Liver (tissue), 9 donors: ENCODE measurements around the gene LIMA1. TPM values are rescaled to one million over a fixed set of nuclear protein-coding genes. Genes with fewer than 3 reads are reported as not detected.

Source experiments
- DNase-seq: peaks from one replicate; pipeline ENCODE4 v3.0.0-alpha.2; 2017; ENCODE audit warnings: low spot score
- H3K27ac ChIP-seq, 2 donors: one replicate each; pipeline ENCODE4 v1.7.0; 2013; ENCODE audit warnings: inconsistent platforms in 2 of 2, low read length in 2 of 2, control low read depth in 1 of 2, low read depth in 1 of 2, mild to moderate bottlenecking in 1 of 2
- H3K27me3 ChIP-seq, 4 donors: one replicate each; pipeline versions ENCODE4 v1.6.1 to v1.7.0; 2013; ENCODE audit warnings: low read length in 3 of 4, inconsistent platforms in 1 of 4, mild to moderate bottlenecking in 1 of 4, moderate library complexity in 1 of 4; ENCODE audit not compliant: control insufficient read depth in 4 of 4, insufficient read depth in 4 of 4
- H3K36me3 ChIP-seq, 4 donors: one replicate each; pipeline versions ENCODE4 v1.6.1 to v1.7.0; 2013; ENCODE audit warnings: low read length in 3 of 4, mild to moderate bottlenecking in 3 of 4, low read depth in 1 of 4, moderate library complexity in 1 of 4; ENCODE audit not compliant: control insufficient read depth in 4 of 4, insufficient read depth in 3 of 4
- H3K4me1 ChIP-seq, 4 donors: one replicate each; pipeline versions ENCODE4 v1.6.1 to v1.7.0; 2013; ENCODE audit warnings: low read length in 3 of 4, mild to moderate bottlenecking in 3 of 4, moderate library complexity in 1 of 4; ENCODE audit not compliant: control insufficient read depth in 4 of 4, insufficient read depth in 4 of 4
- H3K4me3 ChIP-seq, 3 donors: one replicate each; pipeline versions ENCODE4 v1.6.1 to v1.7.0; 2013; ENCODE audit warnings: low read length in 3 of 3, control low read depth in 1 of 3, low read depth in 1 of 3, mild to moderate bottlenecking in 1 of 3
- H3K9ac ChIP-seq, 2 donors: one replicate each; pipeline ENCODE4 v1.7.0; 2013; ENCODE audit warnings: low read length in 2 of 2, mild to moderate bottlenecking in 2 of 2, moderate library complexity in 2 of 2, control low read depth in 1 of 2, low read depth in 1 of 2
- H3K9me3 ChIP-seq, 4 donors: one replicate each; pipeline versions ENCODE4 v1.6.1 to v1.7.0; 2013; ENCODE audit warnings: low read length in 3 of 4; ENCODE audit not compliant: control insufficient read depth in 4 of 4
- EGR1 ChIP-seq, 2 donors: IDR thresholded peaks; 2 replicates each; pipeline ENCODE4 v1.6.1; 2016 to 2018; ENCODE audit warnings: antibody characterized with exemption in 2 of 2, low read depth in 2 of 2
- FOXA1 ChIP-seq: IDR thresholded peaks from 2 replicates; pipeline ENCODE4 v1.6.1; 2016; ENCODE audit warnings: antibody characterized with exemption
- FOXA2 ChIP-seq: IDR thresholded peaks from 2 replicates; pipeline ENCODE4 v1.6.1; 2016; ENCODE audit warnings: antibody characterized with exemption
- GABPA ChIP-seq, 2 donors: IDR thresholded peaks in 1 of 2; conservative IDR thresholded peaks in 1 of 2; 2 replicates each; pipeline ENCODE4 v1.6.1; 2016; ENCODE audit warnings: antibody characterized with exemption in 2 of 2, mild to moderate bottlenecking in 1 of 2, moderate library complexity in 1 of 2
- HNF4A ChIP-seq, 2 donors: conservative IDR thresholded peaks; 2 replicates each; pipeline ENCODE4 v1.6.1; 2016; ENCODE audit warnings: antibody characterized with exemption in 2 of 2, mild to moderate bottlenecking in 2 of 2
- HNF4G ChIP-seq: IDR thresholded peaks from 2 replicates; pipeline ENCODE4 v1.6.1; 2016; ENCODE audit warnings: antibody characterized with exemption
- NR2F2 ChIP-seq: IDR thresholded peaks from 2 replicates; pipeline ENCODE4 v1.6.1; 2016; ENCODE audit warnings: antibody characterized with exemption
- RAD21 ChIP-seq, 2 donors: IDR thresholded peaks; 2 replicates each; pipeline ENCODE4 v1.6.1; 2016; ENCODE audit warnings: antibody characterized with exemption in 2 of 2, mild to moderate bottlenecking in 2 of 2
- RXRA ChIP-seq, 2 donors: IDR thresholded peaks; 2 replicates each; pipeline ENCODE4 v1.6.1; 2017 to 2018; ENCODE audit warnings: antibody characterized with exemption in 2 of 2, mild to moderate bottlenecking in 1 of 2
- SP1 ChIP-seq: IDR thresholded peaks from 2 replicates; pipeline ENCODE4 v1.6.1; 2018; ENCODE audit warnings: antibody characterized with exemption, mild to moderate bottlenecking
- YY1 ChIP-seq: IDR thresholded peaks from 2 replicates; pipeline ENCODE4 v1.6.1; 2016; ENCODE audit warnings: antibody characterized with exemption, mild to moderate bottlenecking
- WGBS: extraction: QIAGEN DNeasy Blood & Tissue Kit; methylation state at CpG from one replicate; pipeline ENCODE4 v1.1.7; 2013; 5-methylcytosine and 5-hydroxymethylcytosine counted together
- polyA plus RNA-seq, 2 donors: library from polyadenylated mRNA; stranded (reverse) in 1 of 2; unstranded in 1 of 2; fragments of 200-250 nt in 1 of 2; fragments of >200 nt in 1 of 2; fragmentation: Nextera tagmentation in 1 of 2; extraction: Ambion mirVana in 1 of 2; gene quantifications; one replicate each; pipeline versions ENCODE4 v1.2.1 to v1.2.3, GENCODE V29; 2013 to 2015
- total RNA-seq, 2 donors: library from RNA; depleted of rRNA; stranded (reverse); fragments of >200 nt; gene quantifications; one replicate each; pipeline ENCODE4 v1.2.3, GENCODE V29; 2014
- TF ChIP-seq, protein P1 (sequence below): IDR thresholded peaks from 2 replicates; pipeline ENCODE4 v1.6.1; 2016; ENCODE audit warnings: antibody characterized with exemption
- TF ChIP-seq, protein P2 (sequence below): IDR thresholded peaks from 2 replicates; pipeline ENCODE4 v1.6.1; 2016; ENCODE audit warnings: antibody characterized with exemption
- TF ChIP-seq, protein P3 (sequence below): IDR thresholded peaks from 2 replicates; pipeline ENCODE4 v1.6.1; 2016; ENCODE audit warnings: antibody characterized with exemption, mild to moderate bottlenecking
- donor health status: healthy.
- donor health status: healthy.
- donor health status: healthy.
- donor health status: healthy.
- donor health status: healthy.

Gene LIMA1
- total and polyA plus RNA-seq, 4 donors: 8.1 to 17.5 (median 13.5) TPM

DNA sequence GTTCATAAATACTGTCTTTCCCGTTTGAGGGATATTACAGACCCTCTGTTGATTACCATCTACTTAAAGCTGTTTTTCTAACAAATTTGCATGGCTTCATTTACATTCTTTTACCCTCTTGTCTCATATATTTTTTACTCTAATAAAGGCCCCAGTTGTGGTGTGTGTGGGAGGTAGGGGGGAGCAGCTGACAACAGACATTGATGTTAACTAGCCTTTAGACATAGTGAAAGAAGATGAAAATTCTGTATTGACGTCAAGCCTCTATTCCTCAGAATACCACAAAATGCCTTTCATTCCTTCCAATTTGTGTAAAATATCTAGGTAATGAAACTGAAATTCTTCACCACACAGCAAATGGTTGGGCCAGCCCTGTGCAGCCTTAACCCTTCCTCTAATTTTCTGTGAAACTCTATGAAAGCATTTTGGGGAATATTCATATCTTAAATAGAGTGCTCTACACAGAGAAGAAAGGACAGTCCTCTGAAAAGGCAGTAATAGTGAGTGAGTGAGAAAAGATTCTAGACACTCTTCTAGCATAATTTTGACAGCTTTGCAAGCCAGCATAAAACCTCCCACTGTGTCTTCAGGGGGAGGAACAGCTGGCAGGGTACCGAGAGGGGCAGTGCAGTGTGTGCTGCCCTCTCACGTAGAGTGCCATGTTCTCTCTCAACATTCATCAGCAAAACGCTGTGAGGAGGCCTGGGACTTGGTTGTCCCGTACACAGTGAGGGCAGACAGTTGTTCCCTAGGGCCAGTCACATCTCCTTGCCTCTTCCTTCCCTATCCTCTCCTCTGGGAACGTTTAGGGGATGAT is 96.0 kb downstream of the LIMA1 start:
- H3K9me3 ChIP-seq: no peaks in the 10 kb centered on the region
- H3K9ac ChIP-seq: no peak overlapping the region
- WGBS: 80% methylated on average over 7 of the region's 7 CpGs
- peaks cover 0 to 2% (median 0%) of the 10 kb centered on the region in 4 donors for H3K36me3 ChIP-seq
- no peak overlapping the region for H3K27ac ChIP-seq
- H3K4me3 ChIP-seq: no peak overlapping the region
- no peaks in the 10 kb centered on the region for H3K4me1 ChIP-seq
- H3K27me3 ChIP-seq: no peaks in the 10 kb centered on the region
- no peak for DNase-seq
- TF ChIP-seq, protein P1, sequence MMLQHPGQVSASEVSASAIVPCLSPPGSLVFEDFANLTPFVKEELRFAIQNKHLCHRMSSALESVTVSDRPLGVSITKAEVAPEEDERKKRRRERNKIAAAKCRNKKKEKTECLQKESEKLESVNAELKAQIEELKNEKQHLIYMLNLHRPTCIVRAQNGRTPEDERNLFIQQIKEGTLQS: no peak
- no peak for TF ChIP-seq SP1
- no peak for TF ChIP-seq NR2F2
- TF ChIP-seq, protein P2, sequence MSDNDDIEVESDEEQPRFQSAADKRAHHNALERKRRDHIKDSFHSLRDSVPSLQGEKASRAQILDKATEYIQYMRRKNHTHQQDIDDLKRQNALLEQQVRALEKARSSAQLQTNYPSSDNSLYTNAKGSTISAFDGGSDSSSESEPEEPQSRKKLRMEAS: no peak
- no peak for TF ChIP-seq EGR1 (IDR thresholded peaks at IDR 0.05; ENCODE audit: low read depth in 2 of 2)
- no peak for TF ChIP-seq YY1
- TF ChIP-seq FOXA1: no peak
- TF ChIP-seq HNF4G: no peak
- no peak for TF ChIP-seq RXRA (IDR thresholded peaks at IDR 0.05)
- TF ChIP-seq HNF4A (conservative IDR thresholded peaks at IDR 0.05): no peak
- no peak for TF ChIP-seq RAD21 (IDR thresholded peaks at IDR 0.05)
- TF ChIP-seq FOXA2: no peak
- TF ChIP-seq, protein P3, sequence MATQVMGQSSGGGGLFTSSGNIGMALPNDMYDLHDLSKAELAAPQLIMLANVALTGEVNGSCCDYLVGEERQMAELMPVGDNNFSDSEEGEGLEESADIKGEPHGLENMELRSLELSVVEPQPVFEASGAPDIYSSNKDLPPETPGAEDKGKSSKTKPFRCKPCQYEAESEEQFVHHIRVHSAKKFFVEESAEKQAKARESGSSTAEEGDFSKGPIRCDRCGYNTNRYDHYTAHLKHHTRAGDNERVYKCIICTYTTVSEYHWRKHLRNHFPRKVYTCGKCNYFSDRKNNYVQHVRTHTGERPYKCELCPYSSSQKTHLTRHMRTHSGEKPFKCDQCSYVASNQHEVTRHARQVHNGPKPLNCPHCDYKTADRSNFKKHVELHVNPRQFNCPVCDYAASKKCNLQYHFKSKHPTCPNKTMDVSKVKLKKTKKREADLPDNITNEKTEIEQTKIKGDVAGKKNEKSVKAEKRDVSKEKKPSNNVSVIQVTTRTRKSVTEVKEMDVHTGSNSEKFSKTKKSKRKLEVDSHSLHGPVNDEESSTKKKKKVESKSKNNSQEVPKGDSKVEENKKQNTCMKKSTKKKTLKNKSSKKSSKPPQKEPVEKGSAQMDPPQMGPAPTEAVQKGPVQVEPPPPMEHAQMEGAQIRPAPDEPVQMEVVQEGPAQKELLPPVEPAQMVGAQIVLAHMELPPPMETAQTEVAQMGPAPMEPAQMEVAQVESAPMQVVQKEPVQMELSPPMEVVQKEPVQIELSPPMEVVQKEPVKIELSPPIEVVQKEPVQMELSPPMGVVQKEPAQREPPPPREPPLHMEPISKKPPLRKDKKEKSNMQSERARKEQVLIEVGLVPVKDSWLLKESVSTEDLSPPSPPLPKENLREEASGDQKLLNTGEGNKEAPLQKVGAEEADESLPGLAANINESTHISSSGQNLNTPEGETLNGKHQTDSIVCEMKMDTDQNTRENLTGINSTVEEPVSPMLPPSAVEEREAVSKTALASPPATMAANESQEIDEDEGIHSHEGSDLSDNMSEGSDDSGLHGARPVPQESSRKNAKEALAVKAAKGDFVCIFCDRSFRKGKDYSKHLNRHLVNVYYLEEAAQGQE: no peak

DNA sequence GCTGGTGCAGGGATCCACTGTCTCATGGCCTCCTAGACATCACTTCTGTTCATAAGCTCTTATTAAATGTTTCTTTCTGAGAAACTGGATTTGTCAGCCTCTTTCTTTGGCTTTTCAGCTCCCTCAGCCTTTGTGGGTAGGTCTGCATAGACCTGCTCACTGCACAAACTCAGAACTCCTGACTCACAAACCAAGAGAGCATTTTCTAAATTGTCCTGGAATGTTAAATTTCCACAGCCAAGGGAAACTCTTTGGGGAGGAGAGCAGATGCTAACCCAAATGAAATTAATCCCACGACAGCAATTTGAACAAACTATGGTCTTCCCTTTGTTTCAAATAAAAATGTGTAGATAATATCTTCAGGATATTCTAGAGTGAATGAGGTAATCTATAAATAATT is 96.6 kb downstream of the LIMA1 start:
- no peak for TF ChIP-seq NR2F2
- no peak for TF ChIP-seq GABPA (IDR thresholded peaks at IDR 0.05 in 1 of 2, conservative IDR thresholded peaks at IDR 0.05 in 1 of 2)
- TF ChIP-seq RAD21 (IDR thresholded peaks at IDR 0.05): no peak
- TF ChIP-seq HNF4G: no peak
- no peak for TF ChIP-seq FOXA2
- no peak overlapping the region for H3K9ac ChIP-seq
- no peaks in the 10 kb centered on the region for H3K27me3 ChIP-seq
- H3K4me1 ChIP-seq: no peaks in the 10 kb centered on the region
- H3K9me3 ChIP-seq: no peaks in the 10 kb centered on the region
- no peak overlapping the region for H3K27ac ChIP-seq
- 91% methylated on average over 1 of the region's 1 CpG for WGBS
- peaks cover 0 to 3% (median under 1%) of the 10 kb centered on the region in 4 donors for H3K36me3 ChIP-seq
- H3K4me3 ChIP-seq: no peak overlapping the region
- no peak for DNase-seq
